ENCODE data around the gene B3GNT9.
A peak's percentile ranks its signal among the peaks of the same experiment; 100 is the strongest.
"Not testable (repeated sequence)": the region's sequence is repeated elsewhere in the genome, so short reads cannot be mapped to it uniquely, and the experiment has no call there.

B3GNT9 gene

GRCh38 chr16:67150047-67150832, 558 bp downstream of the B3GNT9 start:
- no peak for DNase-seq (ENCODE audit: low read depth)

GRCh38 chr16:67149276-67150046, 1.3 kb downstream of the B3GNT9 start:
- DNase-seq (ENCODE audit: low read depth), result no peak

- no peak for DNase-seq (ENCODE audit: low read depth)
Observed at GRCh38 chr16:67148656-67149275, 2.0 kb downstream of the B3GNT9 start.

- no peak for DNase-seq (ENCODE audit: low read depth)
Observed at GRCh38 chr16:67148221-67148620, 2.6 kb downstream of the B3GNT9 start.

GRCh38 chr16:67147437-67148140, 3.2 kb downstream of the B3GNT9 start:
- no peak for DNase-seq (ENCODE audit: low read depth)

- no peak for DNase-seq (ENCODE audit: low read depth)
Observed at GRCh38 chr16:67146523-67147357, 4.1 kb downstream of the B3GNT9 start.

GRCh38 chr16:67145746-67146145, 5.1 kb downstream of the B3GNT9 start:
- no peak for DNase-seq (ENCODE audit: low read depth)

GRCh38 chr16:67144943-67145342, 5.9 kb downstream of the B3GNT9 start:
- no peak for DNase-seq (ENCODE audit: low read depth)

GRCh38 chr16:67142342-67142741, 8.5 kb downstream of the B3GNT9 start:
- DNase-seq (ENCODE audit: low read depth), result no peak

GRCh38 chr16:67141391-67141790, 9.4 kb downstream of the B3GNT9 start:
- no peak for DNase-seq (ENCODE audit: low read depth)

- DNase-seq (ENCODE audit: low read depth), result no peak
Observed at GRCh38 chr16:67137605-67138004, 13.2 kb downstream of the B3GNT9 start.

GRCh38 chr16:67129422-67129821, 21.4 kb downstream of the B3GNT9 start:
- no peak for DNase-seq (ENCODE audit: low read depth)

GRCh38 chr16:67128887-67129286, 21.9 kb downstream of the B3GNT9 start:
- no peak for DNase-seq (ENCODE audit: low read depth)

- no peak for DNase-seq (ENCODE audit: low read depth)
Observed at GRCh38 chr16:67128417-67128816, 22.4 kb downstream of the B3GNT9 start.

GRCh38 chr16:67122799-67123198, 28.0 kb downstream of the B3GNT9 start:
- not testable (repeated sequence) for DNase-seq (ENCODE audit: low read depth)

GRCh38 chr16:67120025-67120424, 30.8 kb downstream of the B3GNT9 start:
- no peak for DNase-seq (ENCODE audit: low read depth)

- DNase-seq (ENCODE audit: low read depth), result no peak
Observed at GRCh38 chr16:67117716-67118115, 33.1 kb downstream of the B3GNT9 start.

GRCh38 chr16:67116388-67117311, 34.1 kb downstream of the B3GNT9 start:
- no peak for DNase-seq (ENCODE audit: low read depth)

- DNase-seq (ENCODE audit: low read depth), result peak; percentile 64
Observed at GRCh38 chr16:67115639-67116038, 35.2 kb downstream of the B3GNT9 start.

GRCh38 chr16:67114793-67115192, 36.0 kb downstream of the B3GNT9 start:
- DNase-seq (ENCODE audit: low read depth), result no peak

All from non-pigmented ciliary epithelial cell (primary cell).